SH-SY5Y (cell line): Measurements from ENCODE around the gene NBEA.

Experiments
- GATA2 ChIP-seq: IDR thresholded peaks from 2 replicates; pipeline ENCODE4 v1.6.1; 2011; ENCODE audit warnings: mild to moderate bottlenecking, low read depth, low read length
- GATA3 ChIP-seq: IDR thresholded peaks from 2 replicates; pipeline ENCODE4 v1.6.1; 2011; ENCODE audit warnings: low read depth, mild to moderate bottlenecking, low read length, moderate library complexity

NBEA gene

GRCh38 chr13:35720690-35721554 is 778.9 kb downstream of the NBEA start:
- TF ChIP-seq GATA2 = peak; percentile 83
- no peak for TF ChIP-seq GATA3
